Panc1 (cell line): ENCODE measurements around the gene KIF27. TPM values are rescaled to one million over a fixed set of nuclear protein-coding genes. Genes with fewer than 3 reads are reported as not detected.

ENCODE experiments used
- ATAC-seq: fragments of 200-7000 bp; cut with Tn5 transposase; 2 replicates; pipeline ENCODE4 v1.9.1; 2020; ENCODE audit warnings: mild to moderate bottlenecking, moderate library complexity
- BruUV-seq: library from RNA; stranded (reverse); fragments of 400-500 nt; replicated peaks from 2 replicates; lab custom pipeline; 2021; lab: Mats Ljungman, UMichigan
- CTCF ChIA-PET: fragments of 300-600 bp; sonication (Branson Sonifier 250); formaldehyde crosslinking; loops from one replicate; lab custom pipeline; 2022; ENCODE audit warnings: antibody characterized with exemption; lab: Charles Lee
- POLR2A ChIA-PET: fragments of 300-600 bp; sonication (Branson Sonifier 250); formaldehyde crosslinking; loops from one replicate; lab custom pipeline; 2022; ENCODE audit warnings: antibody characterized with exemption; lab: Charles Lee
- DNase-seq: peaks from one replicate; pipeline ENCODE4 v3.0.0-alpha.2; 2010; ENCODE audit warnings: low read depth, low spot score
- H3K27ac ChIP-seq: 2 replicates; pipeline ENCODE4 v1.5.1; 2011; ENCODE audit warnings: mild to moderate bottlenecking, low read length, inconsistent platforms
- H3K27me3 ChIP-seq: fragments of 200-500 bp; sonication (Bioruptor generic); 2 replicates; pipeline ENCODE4 v1.6.0; 2014; ENCODE audit warnings: low read length, inconsistent platforms; ENCODE audit not compliant: control insufficient read depth, insufficient read depth
- H3K36me3 ChIP-seq: fragments of 200-500 bp; sonication (Bioruptor generic); 2 replicates; pipeline ENCODE4 v1.5.1; 2014; ENCODE audit warnings: inconsistent platforms, mild to moderate bottlenecking, low read length, moderate library complexity; ENCODE audit not compliant: control insufficient read depth, insufficient read depth
- H3K4me1 ChIP-seq: 2 replicates; pipeline ENCODE4 v1.5.1; 2011; ENCODE audit warnings: inconsistent platforms, mild to moderate bottlenecking, low read length, moderate library complexity; ENCODE audit not compliant: control insufficient read depth, insufficient read depth
- H3K4me3 ChIP-seq, 2 experiments: 2 replicates each; pipeline ENCODE4 v1.5.1; 2011 to 2012; ENCODE audit warnings: low read depth in 2 of 2, low read length in 2 of 2, mild to moderate bottlenecking in 2 of 2, inconsistent platforms in 1 of 2, moderate library complexity in 1 of 2
- H3K9me3 ChIP-seq: fragments of 200-500 bp; sonication (Bioruptor generic); 2 replicates; pipeline ENCODE4 v1.5.1; 2014; ENCODE audit warnings: low read depth, mild to moderate bottlenecking, inconsistent platforms, low read length, moderate library complexity; ENCODE audit not compliant: control insufficient read depth, insufficient read depth
- POLR2AphosphoS5 ChIP-seq: IDR thresholded peaks from 2 replicates; pipeline ENCODE4 v1.6.1; 2012; ENCODE audit warnings: mild to moderate bottlenecking, low read depth, low read length, moderate library complexity
- SIN3A ChIP-seq: IDR thresholded peaks from 2 replicates; pipeline ENCODE4 v1.6.1; 2012; ENCODE audit warnings: low read depth, mild to moderate bottlenecking, low read length, moderate library complexity, borderline replicate concordance; ENCODE audit not compliant: insufficient read depth
- TCF7L2 ChIP-seq: IDR thresholded peaks from 2 replicates; pipeline ENCODE4 v1.6.1; 2011; ENCODE audit warnings: mild to moderate bottlenecking, low read depth, low read length, inconsistent platforms
- in situ Hi-C: cut with HindIII; loops from 2 replicates; pipeline ENCODE4 v1.10.0; 2016; ENCODE audit warnings: low sequenced_read_pairs, low pct_unique_long_range_greater_than_20kb
- intact Hi-C: fragments of 100-400 bp; cut with micrococcal nuclease; formaldehyde crosslinking; loops from one replicate; pipeline ENCODE4 v1.10.0; 2022; ENCODE audit not compliant: unreplicated experiment
- total RNA-seq: library from RNA; stranded (reverse); gene quantifications from one replicate; pipeline ENCODE4 v1.2.1, GENCODE V29; 2021; ENCODE audit not compliant: unreplicated experiment
- TF ChIP-seq, protein P1 (sequence below), 2 experiments: IDR thresholded peaks; 2 replicates each; pipeline ENCODE4 v1.6.1; 2011 to 2012; ENCODE audit warnings: low read depth in 2 of 2, control low read depth in 1 of 2, low read length in 1 of 2, mild to moderate bottlenecking in 1 of 2, moderate library complexity in 1 of 2; ENCODE audit not compliant: insufficient read depth in 1 of 2
- TF ChIP-seq, protein P2 (sequence below): fragments of 450-650 bp; IDR thresholded peaks from 2 replicates; pipeline ENCODE4 v1.5.1; 2017; ENCODE audit warnings: mild to moderate bottlenecking

Gene KIF27
- total RNA-seq, 1 experiment from 2014 or later = 3.4 TPM

DNA sequence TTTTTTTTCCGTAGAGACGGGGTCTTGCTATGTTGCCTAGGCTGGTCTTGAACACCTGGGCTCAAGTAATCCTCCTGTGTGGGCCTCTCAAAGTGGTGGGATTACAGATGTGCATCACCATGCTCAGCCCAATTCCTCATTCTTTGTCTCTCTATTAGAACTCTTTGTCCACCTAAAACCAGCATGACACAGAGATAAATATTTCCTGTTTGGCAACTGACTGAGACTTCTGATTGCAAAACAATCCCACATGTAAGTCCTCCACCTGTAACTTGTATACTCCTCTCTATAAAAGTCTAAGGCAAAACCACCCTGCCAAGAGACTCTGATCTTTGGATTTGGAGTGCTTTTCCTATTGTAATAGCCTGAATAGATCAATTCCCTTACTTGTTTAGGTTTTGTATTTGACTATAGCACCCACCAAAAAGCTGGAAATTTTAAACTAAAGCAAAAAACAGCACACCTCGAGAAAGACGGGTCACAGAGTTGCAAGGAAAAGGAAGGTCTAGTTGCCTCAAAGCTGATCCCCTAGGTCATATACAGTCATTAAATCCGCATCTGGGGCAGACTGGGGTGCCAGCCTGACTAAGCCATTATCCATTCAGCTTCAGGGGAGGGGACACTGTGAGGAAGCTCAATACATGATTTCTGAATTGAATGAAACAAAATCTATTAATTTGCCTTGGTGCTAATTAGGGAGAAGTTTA, 13.5 kb upstream of the KIF27 start:
- in situ Hi-C loops = no loop called here
- no TSS peak for BruUV-seq
- Histone ChIP-seq H3K36me3 (peaks cover 2% of the 10 kb centered on the region; the same call in 1 of the 2 replicates), H3K27me3 (no peaks in the 10 kb centered on the region), H3K4me1 (no peaks in the 10 kb centered on the region), H3K27ac (no peak overlapping the region), H3K4me3 (no peak overlapping the region), H3K9me3 (no peaks in the 10 kb centered on the region)
- ATAC-seq (no peak), DNase-seq (no peak)
- intact Hi-C loops = loop anchor here (5.0 kb wide), 2 partner anchors 238 to 383 kb away; no protein-coding TSS in a partner anchor
- TF ChIP-seq POLR2AphosphoS5 = no peak
- no peak for TF ChIP-seq TCF7L2
- no peak for TF ChIP-seq SIN3A
- TF ChIP-seq, protein P1, sequence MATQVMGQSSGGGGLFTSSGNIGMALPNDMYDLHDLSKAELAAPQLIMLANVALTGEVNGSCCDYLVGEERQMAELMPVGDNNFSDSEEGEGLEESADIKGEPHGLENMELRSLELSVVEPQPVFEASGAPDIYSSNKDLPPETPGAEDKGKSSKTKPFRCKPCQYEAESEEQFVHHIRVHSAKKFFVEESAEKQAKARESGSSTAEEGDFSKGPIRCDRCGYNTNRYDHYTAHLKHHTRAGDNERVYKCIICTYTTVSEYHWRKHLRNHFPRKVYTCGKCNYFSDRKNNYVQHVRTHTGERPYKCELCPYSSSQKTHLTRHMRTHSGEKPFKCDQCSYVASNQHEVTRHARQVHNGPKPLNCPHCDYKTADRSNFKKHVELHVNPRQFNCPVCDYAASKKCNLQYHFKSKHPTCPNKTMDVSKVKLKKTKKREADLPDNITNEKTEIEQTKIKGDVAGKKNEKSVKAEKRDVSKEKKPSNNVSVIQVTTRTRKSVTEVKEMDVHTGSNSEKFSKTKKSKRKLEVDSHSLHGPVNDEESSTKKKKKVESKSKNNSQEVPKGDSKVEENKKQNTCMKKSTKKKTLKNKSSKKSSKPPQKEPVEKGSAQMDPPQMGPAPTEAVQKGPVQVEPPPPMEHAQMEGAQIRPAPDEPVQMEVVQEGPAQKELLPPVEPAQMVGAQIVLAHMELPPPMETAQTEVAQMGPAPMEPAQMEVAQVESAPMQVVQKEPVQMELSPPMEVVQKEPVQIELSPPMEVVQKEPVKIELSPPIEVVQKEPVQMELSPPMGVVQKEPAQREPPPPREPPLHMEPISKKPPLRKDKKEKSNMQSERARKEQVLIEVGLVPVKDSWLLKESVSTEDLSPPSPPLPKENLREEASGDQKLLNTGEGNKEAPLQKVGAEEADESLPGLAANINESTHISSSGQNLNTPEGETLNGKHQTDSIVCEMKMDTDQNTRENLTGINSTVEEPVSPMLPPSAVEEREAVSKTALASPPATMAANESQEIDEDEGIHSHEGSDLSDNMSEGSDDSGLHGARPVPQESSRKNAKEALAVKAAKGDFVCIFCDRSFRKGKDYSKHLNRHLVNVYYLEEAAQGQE (IDR thresholded peaks at IDR 0.05; ENCODE audit: insufficient read depth in 1 of 2, low read depth in 2 of 2, low read length in 1 of 2) = no peak
- TF ChIP-seq, protein P2, sequence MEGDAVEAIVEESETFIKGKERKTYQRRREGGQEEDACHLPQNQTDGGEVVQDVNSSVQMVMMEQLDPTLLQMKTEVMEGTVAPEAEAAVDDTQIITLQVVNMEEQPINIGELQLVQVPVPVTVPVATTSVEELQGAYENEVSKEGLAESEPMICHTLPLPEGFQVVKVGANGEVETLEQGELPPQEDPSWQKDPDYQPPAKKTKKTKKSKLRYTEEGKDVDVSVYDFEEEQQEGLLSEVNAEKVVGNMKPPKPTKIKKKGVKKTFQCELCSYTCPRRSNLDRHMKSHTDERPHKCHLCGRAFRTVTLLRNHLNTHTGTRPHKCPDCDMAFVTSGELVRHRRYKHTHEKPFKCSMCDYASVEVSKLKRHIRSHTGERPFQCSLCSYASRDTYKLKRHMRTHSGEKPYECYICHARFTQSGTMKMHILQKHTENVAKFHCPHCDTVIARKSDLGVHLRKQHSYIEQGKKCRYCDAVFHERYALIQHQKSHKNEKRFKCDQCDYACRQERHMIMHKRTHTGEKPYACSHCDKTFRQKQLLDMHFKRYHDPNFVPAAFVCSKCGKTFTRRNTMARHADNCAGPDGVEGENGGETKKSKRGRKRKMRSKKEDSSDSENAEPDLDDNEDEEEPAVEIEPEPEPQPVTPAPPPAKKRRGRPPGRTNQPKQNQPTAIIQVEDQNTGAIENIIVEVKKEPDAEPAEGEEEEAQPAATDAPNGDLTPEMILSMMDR = no peak
- CTCF ChIA-PET = no interaction called here
- POLR2A ChIA-PET = no interaction called here

DNA sequence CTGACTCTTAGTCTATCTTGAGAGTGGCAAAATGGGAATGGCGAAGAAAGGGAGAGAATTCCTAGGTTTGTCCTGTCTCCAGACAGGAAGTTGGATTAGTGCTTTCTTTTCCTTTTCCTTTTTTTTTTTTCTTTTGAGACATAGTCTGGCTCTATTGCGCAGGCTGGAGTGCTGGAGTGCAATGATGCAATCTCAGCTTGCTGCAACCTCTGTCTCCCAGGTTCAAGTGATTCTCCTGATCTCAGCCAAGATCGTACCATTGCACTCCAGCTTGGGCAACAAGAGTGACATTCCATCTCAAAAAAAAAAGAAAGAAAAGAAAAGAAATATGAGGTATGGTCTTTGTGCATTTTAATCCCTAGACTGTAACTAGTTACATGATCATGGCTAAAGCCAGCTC, 12.6 kb upstream of the KIF27 start:
- ChIA-PET CTCF (no interaction called here), POLR2A (interaction anchor here (0.6 kb wide), 1 partner anchor 25 kb away, joined by 6 read pairs; no protein-coding TSS in a partner anchor)
- H3K4me3 ChIP-seq = no peak overlapping the region
- in situ Hi-C loops = no loop called here
- no peak overlapping the region for H3K27ac ChIP-seq
- no TSS peak for BruUV-seq
- H3K4me1 ChIP-seq = no peaks in the 10 kb centered on the region
- H3K9me3 ChIP-seq = no peaks in the 10 kb centered on the region
- ATAC-seq (no peak), DNase-seq (no peak)
- TF ChIP-seq, protein P2 = no peak
- TF ChIP-seq SIN3A (no peak), TCF7L2 (no peak), POLR2AphosphoS5 (no peak)
- TF ChIP-seq, protein P1 (IDR thresholded peaks at IDR 0.05; ENCODE audit: insufficient read depth in 1 of 2, low read depth in 2 of 2, low read length in 1 of 2) = no peak
- intact Hi-C loops = no loop called here
- H3K27me3 ChIP-seq = no peaks in the 10 kb centered on the region
- peaks cover 2% of the 10 kb centered on the region; the same call in 1 of the 2 replicates for H3K36me3 ChIP-seq
